Spleen (tissue), 7 donors: ENCODE data around the gene APOBEC3G.

Experiments used
- CTCF ChIP-seq, 11 experiments: fragments of 200-600 bp in 7 of 11; fragments of 450-650 bp in 4 of 11; sonication (generic) in 4 of 11; IDR thresholded peaks in 8 of 11; conservative IDR thresholded peaks in 3 of 11; 1 replicate in 7 of 11; 2 replicates in 4 of 11; pipeline versions ENCODE4 v1.4.0 to v1.8.0; 2016 to 2021; ENCODE audit warnings: antibody characterized with exemption in 11 of 11, inconsistent platforms in 4 of 11, mild to moderate bottlenecking in 1 of 11
- POLR2AphosphoS5 ChIP-seq, 3 donors: sonication (generic); formaldehyde crosslinking; IDR thresholded peaks; one replicate each; pipeline ENCODE4 v1.5.1; 2017; ENCODE audit warnings: antibody characterized with exemption in 3 of 3
- donor health status: DM: no; HTN: no; CAD: no; lungs with moderate emphysema.
- donor health status: DM: no; HTN: no; CAD: no.
- donor health status: DM: no; HTN: no; CAD: no.

- no peak for TF ChIP-seq CTCF (IDR thresholded peaks at IDR 0.05 in 8 of 11, conservative IDR thresholded peaks at IDR 0.05 in 3 of 11)
- TF ChIP-seq POLR2AphosphoS5 (IDR thresholded peaks at IDR 0.05), result no peak
These were observed 3.1 kb downstream of the APOBEC3G start for GRCh38 chr22:39080052-39080762.
